HepG2 (cell line): ENCODE results near the gene TBX18. TPM values are rescaled to one million over a fixed set of nuclear protein-coding genes. Genes with fewer than 3 reads are reported as not detected.

ENCODE experiments used
- ATAC-seq: fragments of 200-7000 bp; cut with Tn5 transposase; 3 replicates; pipeline ENCODE4 v1.9.1; 2020; ENCODE audit warnings: mild to moderate bottlenecking, moderate library complexity
- BruUV-seq: library from RNA; stranded (reverse); fragments of 400-500 nt; replicated peaks from 2 replicates; lab custom pipeline; 2021; lab: Mats Ljungman, UMichigan
- CTCF ChIA-PET: fragments of 300-600 bp; formaldehyde crosslinking; extraction: SDS; loops from one replicate; lab custom pipeline; 2021; ENCODE audit warnings: low total read pairs, inconsistent platforms, low intra/inter-chr PET ratio; lab: Yijun Ruan, JAX
- POLR2A ChIA-PET: fragments of 350-600 bp; sonication (Branson Sonifier 250); formaldehyde crosslinking; loops from one replicate; lab custom pipeline; 2020; ENCODE audit warnings: antibody characterized with exemption, inconsistent platforms; lab: Yijun Ruan, JAX
- DNase-seq: peaks from one replicate; pipeline ENCODE4 v3.0.0-alpha.2; 2015; ENCODE audit warnings: low spot score
- FAIRE-seq: peaks from 3 replicates; lab custom pipeline; 2011; peaks lifted over from hg19 to GRCh38; lab: Jason Lieb, UNC
- H2AFZ ChIP-seq: one replicate; pipeline ENCODE4 v1.6.1; 2011; ENCODE audit warnings: low read length, inconsistent platforms
- H3K27ac ChIP-seq: fragments of 300-600 bp; 3 replicates; pipeline ENCODE4 v1.8.0; 2011; ENCODE audit warnings: mixed run types, mild to moderate bottlenecking, mixed read lengths, low read length, inconsistent platforms; ENCODE audit not compliant: insufficient read depth; ENCODE audit errors: extremely low read length
- H3K27me3 ChIP-seq, 2 experiments: fragments of 200-600 bp in 1 of 2; 2 replicates in 1 of 2; 3 replicates in 1 of 2; pipeline versions ENCODE4 v1.6.0 to v1.8.0; 2011; ENCODE audit warnings: low read length in 2 of 2, mild to moderate bottlenecking in 2 of 2, moderate library complexity in 2 of 2, inconsistent platforms in 1 of 2; ENCODE audit not compliant: insufficient read depth in 2 of 2, control insufficient read depth in 1 of 2
- H3K36me3 ChIP-seq, 2 experiments: fragments of 200-600 bp in 1 of 2; replicated peaks in 1 of 2; 2 replicates in 1 of 2; 3 replicates in 1 of 2; pipeline versions ENCODE4 v1.5.1 to v1.8.0; 2011; ENCODE audit warnings: low read length in 2 of 2, inconsistent platforms in 1 of 2; ENCODE audit not compliant: insufficient read depth in 2 of 2, control insufficient read depth in 1 of 2
- H3K4me1 ChIP-seq: 2 replicates; pipeline ENCODE4 v1.5.1; 2012; ENCODE audit warnings: low read length, inconsistent platforms; ENCODE audit not compliant: insufficient read depth
- H3K4me2 ChIP-seq: 2 replicates; pipeline ENCODE4 v1.6.0; 2011; ENCODE audit warnings: low read depth, low read length, inconsistent platforms
- H3K4me3 ChIP-seq, 3 experiments: fragments of 200-600 bp in 1 of 3; sonication (generic), shearing (Covaris generic) in 1 of 3; replicated peaks in 1 of 3; 2 replicates each; pipeline ENCODE4 v1.5.1; 2011 to 2016; ENCODE audit warnings: low read length in 3 of 3, inconsistent platforms in 2 of 3, low read depth in 2 of 3, mild to moderate bottlenecking in 2 of 3, control low read depth in 1 of 3, mixed read lengths in 1 of 3; ENCODE audit not compliant: insufficient read depth in 1 of 3
- H3K79me2 ChIP-seq: one replicate; pipeline ENCODE4 v1.6.1; 2011; ENCODE audit warnings: low read length, inconsistent platforms; ENCODE audit not compliant: insufficient read depth
- H3K9ac ChIP-seq: 2 replicates; pipeline ENCODE4 v1.6.0; 2011; ENCODE audit warnings: mild to moderate bottlenecking, low read depth, low read length, inconsistent platforms; ENCODE audit not compliant: insufficient read depth
- H3K9me3 ChIP-seq: 2 replicates; pipeline ENCODE4 v1.5.1; 2012; ENCODE audit warnings: mild to moderate bottlenecking, low read length
- H4K20me1 ChIP-seq: 2 replicates; pipeline ENCODE4 v1.6.0; 2011; ENCODE audit warnings: inconsistent platforms, mild to moderate bottlenecking, low read length, moderate library complexity; ENCODE audit not compliant: insufficient read depth
- ARID2 ChIP-seq: sonication (generic); formaldehyde crosslinking; IDR thresholded peaks from 2 replicates; pipeline ENCODE4 v1.8.1; 2022; ENCODE audit warnings: mild to moderate bottlenecking, missing genetic modification reagents, borderline replicate concordance
- NBN ChIP-seq: fragments of 450-650 bp; conservative IDR thresholded peaks from 2 replicates; pipeline ENCODE4 v1.6.1; 2017
- POLR2AphosphoS5 ChIP-seq: IDR thresholded peaks from 2 replicates; pipeline ENCODE4 v1.6.1; 2012; ENCODE audit warnings: low read depth, low read length
- ZNF296 ChIP-seq: sonication (generic); formaldehyde crosslinking; conservative IDR thresholded peaks from 2 replicates; pipeline ENCODE4 v1.5.0; 2020; ENCODE audit warnings: mild to moderate bottlenecking, missing genetic modification reagents
- ZNF431 ChIP-seq: sonication (generic); formaldehyde crosslinking; IDR thresholded peaks from 2 replicates; pipeline ENCODE4 v1.9.0; 2022; ENCODE audit warnings: missing genetic modification reagents, low read depth, mild to moderate bottlenecking, borderline replicate concordance
- ZNF484 ChIP-seq: sonication (generic); formaldehyde crosslinking; IDR thresholded peaks from 2 replicates; pipeline ENCODE4 v1.5.1; 2020; ENCODE audit warnings: mild to moderate bottlenecking, low read depth, missing genetic modification reagents, borderline replicate concordance
- ZNF496 ChIP-seq: sonication (generic); formaldehyde crosslinking; IDR thresholded peaks from 2 replicates; pipeline ENCODE4 v1.8.1; 2023; ENCODE audit warnings: mild to moderate bottlenecking, moderate library complexity, missing genetic modification reagents; ENCODE audit not compliant: insufficient replicate concordance
- ZNF570 ChIP-seq: sonication (generic); formaldehyde crosslinking; IDR thresholded peaks from 2 replicates; pipeline ENCODE4 v1.4.0; 2020; ENCODE audit warnings: mild to moderate bottlenecking, missing genetic modification reagents, borderline replicate concordance
- WGBS: methylation state at CpG from one replicate; pipeline ENCODE4 v1.1.6; 2017; ENCODE audit warnings: low lambda C conversion rate; 5-methylcytosine and 5-hydroxymethylcytosine counted together
- in situ Hi-C: cut with HindIII; loops from 2 replicates; pipeline ENCODE4 v1.10.0; 2017; ENCODE audit warnings: low pct_unique_long_range_greater_than_20kb; ENCODE audit not compliant: extremely low pct_ligation_motif_present
- intact Hi-C: fragments of 100-400 bp; cut with micrococcal nuclease; formaldehyde crosslinking; loops from one replicate; pipeline ENCODE4 v1.10.0; 2022; ENCODE audit not compliant: unreplicated experiment
- polyA plus RNA-seq, 8 experiments: library from polyadenylated mRNA; depleted of rRNA in 3 of 8; stranded (reverse) in 7 of 8; unstranded in 1 of 8; fragments of >200 nt; fragmentation: Illumina TruSeq in 4 of 8; extraction: Trizol in 4 of 8; gene quantifications; 2 replicates each; pipeline versions ENCODE4 v1.2.1 to v1.2.3, GENCODE V29; 2011 to 2016; ENCODE audit warnings: low read depth in 4 of 8, missing spikeins in 1 of 8, mixed read lengths in 1 of 8; ENCODE audit not compliant: insufficient read depth in 1 of 8
- total RNA-seq, 5 experiments: library from RNA; depleted of rRNA; stranded (reverse); fragments of >200 nt; fragmentation: Illumina TruSeq; extraction: Trizol; gene quantifications; 2 replicates each; pipeline ENCODE4 v1.2.3, GENCODE V29; 2016; ENCODE audit warnings: low read depth in 1 of 5
- TF ChIP-seq, protein P1 (sequence below): IDR thresholded peaks from 2 replicates; pipeline ENCODE4 v1.6.1; 2016; ENCODE audit warnings: low read depth, control low read depth

Gene TBX18
- total and polyA plus RNA-seq, 2 of the 13 experiments (the other 11 are each of a cell fraction or from before 2014, with no cell fraction given), result not detected

DNA sequence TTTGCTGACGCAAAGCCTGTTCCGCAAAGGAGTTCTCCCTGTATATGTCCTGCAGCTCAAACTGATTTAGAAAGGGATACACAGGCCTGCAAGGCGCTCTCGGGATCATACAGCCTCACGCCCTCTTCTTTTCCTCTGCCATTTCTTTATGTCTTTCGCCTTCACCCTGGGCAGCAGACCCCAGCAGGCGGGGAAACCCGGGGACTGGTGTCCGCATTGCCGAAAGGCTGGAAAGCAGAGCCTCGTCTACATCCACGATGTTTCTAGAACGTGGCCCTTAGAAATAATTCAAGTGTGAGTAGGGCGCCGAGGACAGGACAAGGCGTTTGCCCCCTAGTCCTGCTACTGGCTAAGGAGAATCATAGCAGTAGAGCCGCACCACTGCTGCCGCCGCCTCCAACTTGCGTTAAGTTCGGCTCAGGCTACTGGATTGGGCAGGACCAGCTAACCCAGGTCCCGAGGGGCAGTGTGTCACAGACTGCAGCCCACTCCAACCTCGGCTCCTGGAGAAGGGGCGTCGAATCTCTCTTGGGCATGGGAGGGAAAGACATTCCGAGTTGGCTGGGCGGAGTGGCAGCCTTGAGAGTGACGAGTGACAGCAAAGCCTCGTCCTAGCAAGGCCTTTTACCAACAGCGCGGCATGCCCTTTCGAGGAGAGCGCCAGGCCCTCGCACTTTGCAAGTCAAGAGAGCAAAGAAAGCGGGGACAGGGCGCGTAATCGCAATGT is 2.6 kb upstream of the TBX18 start:
- intact Hi-C loops, result no loop called here
- in situ Hi-C loops, result no loop called here
- no peak overlapping the region for H3K4me2 ChIP-seq

More for the DNA sequence above, 2.6 kb upstream of the TBX18 start:
- no peak overlapping the region for H2AFZ ChIP-seq
- TF ChIP-seq ZNF570 (CRISPR knock-in tag), result no peak
- no peak for TF ChIP-seq ZNF431 (CRISPR knock-in tag)
- TF ChIP-seq POLR2AphosphoS5, result no peak
- TF ChIP-seq ARID2 (CRISPR knock-in tag), result no peak
- TF ChIP-seq ZNF296 (CRISPR knock-in tag), result no peak
- no peak for TF ChIP-seq ZNF496 (CRISPR knock-in tag)
- TF ChIP-seq, protein P1, sequence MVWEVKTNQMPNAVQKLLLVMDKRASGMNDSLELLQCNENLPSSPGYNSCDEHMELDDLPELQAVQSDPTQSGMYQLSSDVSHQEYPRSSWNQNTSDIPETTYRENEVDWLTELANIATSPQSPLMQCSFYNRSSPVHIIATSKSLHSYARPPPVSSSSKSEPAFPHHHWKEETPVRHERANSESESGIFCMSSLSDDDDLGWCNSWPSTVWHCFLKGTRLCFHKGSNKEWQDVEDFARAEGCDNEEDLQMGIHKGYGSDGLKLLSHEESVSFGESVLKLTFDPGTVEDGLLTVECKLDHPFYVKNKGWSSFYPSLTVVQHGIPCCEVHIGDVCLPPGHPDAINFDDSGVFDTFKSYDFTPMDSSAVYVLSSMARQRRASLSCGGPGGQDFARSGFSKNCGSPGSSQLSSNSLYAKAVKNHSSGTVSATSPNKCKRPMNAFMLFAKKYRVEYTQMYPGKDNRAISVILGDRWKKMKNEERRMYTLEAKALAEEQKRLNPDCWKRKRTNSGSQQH (CRISPR knock-in tag), result no peak
- TF ChIP-seq ZNF484 (CRISPR knock-in tag), result no peak
- TF ChIP-seq NBN, result no peak
- BruUV-seq, result no TSS peak
- no peaks in the 10 kb centered on the region for H3K36me3 ChIP-seq
- POLR2A ChIA-PET, result no interaction called here
- no peak overlapping the region for H3K4me3 ChIP-seq
- no peaks in the 10 kb centered on the region for H4K20me1 ChIP-seq
- peaks cover 13 to 59% of the 10 kb centered on the region in 2 experiments for H3K27me3 ChIP-seq
- DNase-seq (no peak), ATAC-seq (no peak), FAIRE-seq (no peak)
- no peak overlapping the region for H3K9ac ChIP-seq
- CTCF ChIA-PET, result no interaction called here
- no peak overlapping the region for H3K27ac ChIP-seq
- WGBS, result 48% methylated on average over 25 of the region's 38 CpGs
- no peaks in the 10 kb centered on the region for H3K4me1 ChIP-seq
- no peaks in the 10 kb centered on the region for H3K79me2 ChIP-seq
- no peaks in the 10 kb centered on the region for H3K9me3 ChIP-seq
